ENCODE data around the gene ERO1B. TPM values are rescaled to one million over a fixed set of nuclear protein-coding genes. Genes with fewer than 3 reads are reported as not detected.

ERO1B gene
- total RNA-seq, 2 donors from 2014 or later: 11.1 to 14.9 TPM

Other genes starting within 250 kb of the ERO1B start
- 1 to 10 TPM in 1 of 2 donors, under 1 TPM in 1; 0.45 to 2.6 TPM for gene NID1, start 216.9 kb downstream of the ERO1B start, total RNA-seq
- gene GPR137B, start 139.4 kb downstream of the ERO1B start, total RNA-seq: 10 to 100 TPM; 13.6 to 14.3 TPM
- 1 to 10 TPM in 1 of 2 donors, under 1 TPM in 1; 0.37 to 2.5 TPM for gene EDARADD, start 112.3 kb upstream of the ERO1B start, total RNA-seq
- gene LGALS8, start 242.0 kb upstream of the ERO1B start, total RNA-seq: 100 to 1,000 TPM; 161 to 173 TPM

All from T-helper 17 cell (primary cell).